NCI-H2171 treated with DMSO at 0.1 percent for 48 hours (cell line): ENCODE results near the gene CEP72.
A peak's percentile ranks its signal among the peaks of the same experiment; 100 is the strongest.

ENCODE experiments used
- DNase-seq: peaks from one replicate; lab custom pipeline; 2025; lab: John Stamatoyannopoulos, UW

The CEP72 gene

DNA sequence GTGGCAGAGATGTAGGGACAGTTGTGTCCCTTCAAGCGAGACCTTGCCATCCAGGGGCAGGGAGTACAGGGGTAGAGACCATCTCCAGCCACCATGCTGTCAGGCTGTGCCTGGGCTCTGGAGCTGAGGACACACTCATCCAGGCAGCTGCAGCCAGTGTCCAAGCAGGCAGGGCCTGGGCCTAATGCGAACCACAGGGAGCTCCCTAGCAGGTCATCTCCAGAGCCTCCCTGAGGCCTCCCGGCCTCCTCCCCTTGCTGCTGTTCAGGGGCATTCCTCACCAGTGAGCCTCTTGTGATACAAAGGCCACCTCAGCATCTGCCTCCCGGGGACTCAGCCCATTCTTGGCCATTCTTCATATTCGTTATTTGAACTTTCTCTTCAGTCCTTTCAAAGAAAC, 46.0 kb downstream of the CEP72 start:
- DNase-seq: no peak

GRCh38 chr5:659496-660263, 47.5 kb downstream of the CEP72 start:
- peak; percentile 68 for DNase-seq

DNA sequence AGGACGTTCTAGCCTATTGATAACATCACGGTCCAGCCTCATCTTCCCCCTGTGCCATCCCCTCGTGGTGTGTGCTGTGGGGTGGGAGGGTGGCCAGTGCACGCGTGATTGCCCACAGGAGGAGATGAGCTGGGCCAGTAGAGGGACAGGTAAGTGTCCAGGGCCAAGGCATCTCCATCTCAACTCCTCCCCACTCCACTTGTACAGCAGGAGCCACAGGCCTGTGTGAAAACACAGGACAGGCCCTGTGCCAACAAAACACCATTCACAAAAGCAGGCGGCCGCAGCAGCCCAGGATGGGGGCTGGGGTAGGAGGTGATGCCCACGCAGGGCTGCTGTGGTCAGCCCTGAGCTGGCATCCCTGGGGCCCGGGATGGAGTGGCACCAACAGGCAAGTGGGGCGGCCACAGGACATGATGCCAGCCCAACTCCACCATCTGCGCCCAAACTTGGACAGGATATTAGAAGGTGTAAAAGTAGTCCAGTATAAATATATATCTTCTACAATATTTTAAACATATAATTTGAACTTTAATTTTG, 48.4 kb downstream of the CEP72 start:
- DNase-seq: no peak

GRCh38 chr5:661891-662750, 50.0 kb downstream of the CEP72 start:
- no peak for DNase-seq

GRCh38 chr5:662751-663435, 50.8 kb downstream of the CEP72 start:
- DNase-seq: no peak

GRCh38 chr5:663436-664342, 51.5 kb downstream of the CEP72 start:
- DNase-seq: no peak

- no peak for DNase-seq
Observed at GRCh38 chr5:664343-664993, 52.3 kb downstream of the CEP72 start.

DNA sequence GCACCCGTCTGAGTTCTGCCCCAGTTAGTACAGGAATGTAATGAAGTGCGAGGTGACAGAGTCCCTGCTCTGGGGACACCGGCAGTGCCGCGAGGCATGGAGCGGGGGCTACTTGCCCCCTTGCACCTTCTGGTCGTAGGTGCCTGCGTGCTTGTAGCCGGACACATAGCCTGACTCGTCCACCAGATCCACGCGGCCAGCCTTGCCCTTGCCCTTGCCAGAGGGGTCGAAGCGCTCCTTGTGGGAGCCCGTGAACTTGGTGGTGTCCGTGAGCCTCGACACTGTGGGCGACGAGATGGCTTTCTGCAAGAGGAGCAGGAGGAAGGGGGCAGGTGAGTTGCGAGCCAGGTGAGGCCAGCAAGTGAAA, 52.8 kb downstream of the CEP72 start:
- no peak for DNase-seq

- DNase-seq: no peak
Observed at GRCh38 chr5:665541-665955, 53.4 kb downstream of the CEP72 start.

DNA sequence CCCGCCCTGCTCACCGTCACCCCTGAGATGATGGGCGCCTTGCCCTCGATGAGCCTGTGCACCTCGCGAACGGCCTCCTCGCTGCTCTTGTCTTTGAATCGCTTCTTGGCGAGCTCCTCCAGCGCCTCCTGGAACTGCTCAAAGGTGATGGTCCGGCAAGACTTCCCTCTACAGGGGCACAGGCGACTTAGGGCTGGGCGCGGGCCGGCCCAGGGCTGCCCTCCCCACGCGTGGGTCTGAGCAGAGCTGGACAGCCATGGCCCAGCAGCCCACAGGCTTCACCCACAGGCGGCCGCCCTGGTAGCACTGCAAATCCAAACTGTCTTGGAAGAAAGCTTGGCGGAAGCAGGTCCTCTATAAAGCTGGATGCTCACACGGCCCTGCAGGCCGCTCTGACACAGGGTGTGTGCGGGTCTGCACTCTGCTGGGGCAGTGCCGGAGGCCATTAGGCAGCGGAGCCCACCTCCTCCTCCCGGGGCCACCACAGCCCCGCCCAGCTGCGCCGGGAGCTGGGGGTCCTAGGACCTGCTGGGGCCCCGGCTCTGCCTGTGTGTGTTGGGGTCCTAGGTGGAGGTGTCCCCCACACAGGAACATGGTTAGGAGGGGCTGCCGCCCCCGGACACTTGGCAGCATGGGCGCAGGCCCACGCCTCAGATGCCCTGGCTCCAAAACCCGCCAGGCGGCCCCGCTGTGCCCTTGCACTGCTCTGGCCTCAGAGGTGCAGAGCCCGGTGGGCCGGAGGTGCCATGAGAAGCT, 54.0 kb downstream of the CEP72 start:
- DNase-seq: no peak

- no peak for DNase-seq
Observed at GRCh38 chr5:666816-667498, 54.8 kb downstream of the CEP72 start.

- DNase-seq: no peak
Observed at GRCh38 chr5:668283-668995, 56.3 kb downstream of the CEP72 start.

DNA sequence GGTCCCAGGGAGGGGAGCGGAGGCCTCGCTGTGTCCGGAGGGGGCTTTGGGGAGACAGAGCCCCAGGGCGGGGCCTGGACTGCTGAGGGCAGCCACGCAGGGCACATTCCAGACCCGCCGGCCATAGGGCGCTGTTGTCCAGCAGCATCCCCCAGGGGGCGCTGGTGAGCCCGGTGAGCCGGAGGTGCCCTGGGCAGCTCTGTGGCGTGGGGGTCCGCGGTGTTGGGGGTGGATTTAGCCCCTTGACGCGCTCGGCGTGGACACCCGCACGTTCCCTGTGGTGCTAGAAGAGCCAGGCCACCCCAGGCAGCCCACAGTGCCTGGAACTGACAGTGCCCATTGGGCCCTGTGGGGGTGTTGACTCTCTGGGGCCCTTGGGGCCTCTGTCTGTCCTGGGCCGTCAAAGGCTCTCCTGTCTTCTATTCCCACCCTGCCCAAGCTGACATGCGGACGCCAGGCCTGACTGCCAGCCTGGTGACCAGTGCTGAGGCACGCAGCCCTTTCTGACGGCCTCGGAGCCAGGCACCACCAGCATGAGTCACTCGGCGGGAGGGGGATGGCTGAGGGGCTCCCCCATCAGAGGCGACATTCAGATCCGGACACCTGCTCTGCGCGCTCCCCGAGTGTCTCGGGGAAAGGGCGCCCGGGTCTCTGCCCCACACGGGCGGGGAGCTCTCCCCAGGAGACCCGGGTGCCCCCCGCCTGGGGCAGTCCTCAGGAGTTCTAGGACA, 57.1 kb downstream of the CEP72 start:
- no peak for DNase-seq

DNA sequence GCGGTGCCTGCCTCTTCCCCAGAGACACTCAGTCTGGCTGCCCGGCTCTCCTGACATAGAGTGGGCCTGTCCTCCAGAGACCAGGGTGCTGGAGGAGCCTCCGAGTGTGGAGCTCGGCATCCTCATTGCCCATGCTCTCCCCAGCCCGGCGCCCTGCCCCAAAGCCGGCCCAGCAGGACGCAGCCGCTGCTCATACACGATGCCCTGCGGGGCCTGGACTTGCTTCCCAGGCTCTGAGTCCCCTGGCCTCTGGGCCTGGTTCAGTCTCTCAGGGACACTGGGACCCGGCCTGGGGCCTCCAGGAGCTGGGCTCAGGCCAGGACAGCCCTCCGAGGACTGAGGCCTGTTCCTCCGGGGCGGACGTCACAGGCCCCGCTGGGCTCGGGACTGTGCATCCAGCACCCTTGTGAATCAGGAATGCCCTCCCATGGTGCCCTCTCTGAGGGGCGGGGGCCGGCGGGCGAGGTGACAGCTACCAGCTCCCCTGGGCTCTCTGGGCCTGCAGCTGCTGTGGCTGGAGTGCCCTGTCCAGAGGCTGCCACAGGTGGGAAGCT, 57.8 kb downstream of the CEP72 start:
- DNase-seq: no peak

DNA sequence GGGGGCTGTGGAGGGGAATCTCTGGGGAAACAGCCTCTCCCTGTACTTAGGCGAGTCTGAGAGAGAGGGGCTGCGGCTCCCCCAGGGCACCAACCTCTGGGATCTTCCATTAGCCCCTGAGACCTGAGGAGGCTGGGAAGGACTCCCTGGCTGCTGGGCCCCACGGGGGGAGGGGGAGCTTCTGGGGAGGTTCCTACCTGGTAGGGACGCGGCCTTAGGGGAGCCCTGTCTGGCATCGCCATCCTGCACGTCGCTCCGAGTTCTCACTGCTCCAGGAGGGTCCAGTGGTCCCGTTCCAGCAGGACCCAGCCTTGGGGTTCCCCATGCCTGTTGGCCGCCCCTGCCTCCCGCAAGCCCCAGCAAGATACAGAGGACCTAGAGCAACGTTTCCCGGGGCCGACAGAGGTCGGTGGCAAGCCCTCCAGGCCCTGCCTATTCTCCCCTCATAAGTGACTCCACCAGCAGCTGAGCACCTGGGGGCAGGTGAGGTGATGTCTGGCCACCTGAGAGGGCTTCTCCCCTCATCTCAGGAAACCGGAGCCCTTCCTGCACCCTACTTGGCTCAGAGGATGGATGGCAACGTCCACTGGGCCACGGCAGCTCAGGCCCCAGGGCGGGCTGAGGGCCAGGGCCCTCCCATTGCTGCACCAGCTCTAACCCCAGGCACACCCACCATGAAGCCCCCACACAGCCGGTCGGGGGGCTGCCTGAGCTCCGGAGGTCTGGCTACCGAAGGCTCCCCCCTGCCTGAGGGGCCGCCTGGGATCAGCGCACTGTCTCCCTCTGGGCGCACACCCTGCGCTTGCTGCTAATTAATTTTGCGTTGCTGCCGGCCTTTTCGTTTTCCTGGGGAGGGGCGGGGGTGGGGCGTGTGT, 58.5 kb downstream of the CEP72 start:
- DNase-seq: peak; percentile 26

GRCh38 chr5:671459-672328, 59.6 kb downstream of the CEP72 start:
- peak; percentile 82 for DNase-seq
